H1 (cell line): Measurements from ENCODE around the gene FOXF1. TPM values are rescaled to one million over a fixed set of nuclear protein-coding genes. Genes with fewer than 3 reads are reported as not detected.

Experiments
- CTCF ChIA-PET: fragments of 300-600 bp; sonication (Branson Sonifier 250); formaldehyde crosslinking; loops from one replicate; lab custom pipeline; 2021; ENCODE audit not compliant: partially characterized antibody; lab: Charles Lee
- POLR2A ChIA-PET: fragments of 300-600 bp; sonication (Branson Sonifier 250); formaldehyde crosslinking; loops from one replicate; lab custom pipeline; 2021; ENCODE audit warnings: inconsistent platforms; ENCODE audit not compliant: partially characterized antibody; lab: Charles Lee
- DNase-seq, 2 experiments: peaks; one replicate each; pipeline versions ENCODE4 v3.0.0 to v3.0.0-alpha.2; 2010 to 2022; ENCODE audit warnings: low spot score in 2 of 2, low read depth in 1 of 2, mixed read lengths in 1 of 2
- FAIRE-seq: peaks from 2 replicates; lab custom pipeline; 2011; peaks lifted over from hg19 to GRCh38; lab: Jason Lieb, UNC
- H2AFZ ChIP-seq: 2 replicates; pipeline ENCODE4 v1.8.1; 2012; ENCODE audit warnings: low read length, inconsistent platforms
- H2AK5ac ChIP-seq: 2 replicates; pipeline ENCODE4 v1.6.1; 2013; ENCODE audit warnings: low read depth, low read length
- H2BK120ac ChIP-seq: replicated peaks from 2 replicates; pipeline ENCODE3; 2013; ENCODE audit warnings: low read depth, low read length, inconsistent platforms
- H2BK12ac ChIP-seq: 2 replicates; pipeline ENCODE4 v1.6.1; 2013; ENCODE audit warnings: low read depth, low read length
- H2BK15ac ChIP-seq: 2 replicates; pipeline ENCODE4 v1.6.1; 2013; ENCODE audit warnings: low read length
- H2BK20ac ChIP-seq: 2 replicates; pipeline ENCODE4 v1.6.1; 2013; ENCODE audit warnings: low read length
- H2BK5ac ChIP-seq: 2 replicates; pipeline ENCODE4 v1.6.1; 2013; ENCODE audit warnings: low read depth, low read length
- H3K14ac ChIP-seq: 2 replicates; pipeline ENCODE4 v1.6.1; 2013; ENCODE audit warnings: inconsistent platforms; ENCODE audit not compliant: insufficient read length
- H3K18ac ChIP-seq: 2 replicates; pipeline ENCODE4 v1.6.1; 2013; ENCODE audit warnings: low read length; ENCODE audit errors: extremely low read depth
- H3K23ac ChIP-seq: 2 replicates; pipeline ENCODE4 v1.6.1; 2013; ENCODE audit warnings: inconsistent platforms; ENCODE audit not compliant: insufficient read length
- H3K23me2 ChIP-seq: 2 replicates; pipeline ENCODE4 v1.6.1; 2013; ENCODE audit warnings: low read depth, low read length
- H3K27ac ChIP-seq: 2 replicates; pipeline ENCODE4 v1.6.1; 2011; ENCODE audit warnings: low read depth, low read length, inconsistent platforms
- H3K27me3 ChIP-seq, 4 experiments: replicated peaks in 1 of 4; 1 replicate in 1 of 4; 2 replicates in 3 of 4; pipeline versions ENCODE4 v1.6.1 to v1.8.1; 2011 to 2013; ENCODE audit warnings: low read length in 3 of 4, mild to moderate bottlenecking in 3 of 4, inconsistent platforms in 2 of 4, mixed read lengths in 2 of 4, moderate library complexity in 1 of 4; ENCODE audit not compliant: control insufficient read depth in 3 of 4, insufficient read depth in 3 of 4; ENCODE audit errors: extremely low read depth in 1 of 4
- H3K36me3 ChIP-seq, 4 experiments: 2 replicates each; pipeline versions ENCODE4 v1.6.1 to v1.8.1; 2011 to 2013; ENCODE audit warnings: mild to moderate bottlenecking in 4 of 4, low read length in 3 of 4, moderate library complexity in 2 of 4, control low read depth in 1 of 4, inconsistent platforms in 1 of 4; ENCODE audit not compliant: insufficient read depth in 4 of 4, control insufficient read depth in 2 of 4
- H3K4ac ChIP-seq: replicated peaks from 2 replicates; pipeline ENCODE3; 2013; ENCODE audit warnings: low read length, low read depth, mixed read lengths, inconsistent platforms; ENCODE audit not compliant: insufficient read length
- H3K4me1 ChIP-seq, 4 experiments: replicated peaks in 1 of 4; 1 replicate in 1 of 4; 2 replicates in 3 of 4; pipeline versions ENCODE4 v1.6.1 to v1.8.1; 2011 to 2013; ENCODE audit warnings: low read length in 3 of 4, inconsistent platforms in 2 of 4, mixed read lengths in 1 of 4; ENCODE audit not compliant: insufficient read depth in 4 of 4, control insufficient read depth in 3 of 4
- H3K4me2 ChIP-seq, 2 experiments: 2 replicates each; pipeline versions ENCODE4 v1.6.1 to v1.8.1; 2011 to 2013; ENCODE audit warnings: low read depth in 2 of 2, low read length in 2 of 2, control low read depth in 1 of 2, inconsistent platforms in 1 of 2, mild to moderate bottlenecking in 1 of 2; ENCODE audit not compliant: insufficient read depth in 1 of 2
- H3K4me3 ChIP-seq, 4 experiments: fragments of 200-600, 300-600 bp in 1 of 4; sonication (generic), shearing (Covaris generic), sonication (Bioruptor Twin) in 1 of 4; 2 replicates each; pipeline versions ENCODE4 v1.5.1 to v1.8.1; 2011 to 2016; ENCODE audit warnings: low read length in 4 of 4, low read depth in 3 of 4, control low read depth in 2 of 4, inconsistent platforms in 2 of 4, mild to moderate bottlenecking in 2 of 4, mixed read lengths in 1 of 4, moderate library complexity in 1 of 4; ENCODE audit not compliant: insufficient read depth in 2 of 4; ENCODE audit errors: extremely low read depth in 1 of 4
- H3K56ac ChIP-seq: replicated peaks from 2 replicates; pipeline ENCODE3; 2013; ENCODE audit warnings: low read depth, mild to moderate bottlenecking, mixed read lengths, low read length, inconsistent platforms; ENCODE audit not compliant: insufficient read length
- H3K79me1 ChIP-seq: 2 replicates; pipeline ENCODE4 v1.6.1; 2013; ENCODE audit warnings: low read depth, low read length, control low read depth
- H3K79me2 ChIP-seq, 2 experiments: 2 replicates each; pipeline versions ENCODE4 v1.6.1 to v1.8.1; 2012 to 2013; ENCODE audit warnings: low read length in 2 of 2, mild to moderate bottlenecking in 2 of 2, inconsistent platforms in 1 of 2; ENCODE audit not compliant: insufficient read depth in 2 of 2, control insufficient read depth in 1 of 2
- H3K9ac ChIP-seq, 4 experiments: replicated peaks in 1 of 4; 1 replicate in 1 of 4; 2 replicates in 3 of 4; pipeline versions ENCODE4 v1.6.1 to v1.8.1; 2011 to 2013; ENCODE audit warnings: low read depth in 3 of 4, low read length in 3 of 4, control low read depth in 2 of 4, mild to moderate bottlenecking in 2 of 4, moderate library complexity in 2 of 4, inconsistent platforms in 1 of 4; ENCODE audit errors: extremely low read depth in 1 of 4
- H3K9me3 ChIP-seq, 2 experiments: 2 replicates each; pipeline versions ENCODE4 v1.6.1 to v1.8.1; 2012 to 2013; ENCODE audit warnings: mild to moderate bottlenecking in 2 of 2, moderate library complexity in 2 of 2, control low read depth in 1 of 2, inconsistent platforms in 1 of 2, low read depth in 1 of 2, low read length in 1 of 2, mixed read lengths in 1 of 2; ENCODE audit not compliant: insufficient read depth in 2 of 2
- H4K20me1 ChIP-seq, 2 experiments: replicated peaks in 1 of 2; 2 replicates each; pipeline versions ENCODE3 to v1.8.1; 2011 to 2013; ENCODE audit warnings: inconsistent platforms in 2 of 2, low read length in 2 of 2, mild to moderate bottlenecking in 1 of 2; ENCODE audit not compliant: insufficient read depth in 2 of 2, control insufficient read depth in 1 of 2
- H4K5ac ChIP-seq: 2 replicates; pipeline ENCODE4 v1.6.1; 2013; ENCODE audit warnings: low read length, low read depth, mixed read lengths, inconsistent platforms; ENCODE audit not compliant: insufficient read length
- H4K8ac ChIP-seq: 2 replicates; pipeline ENCODE4 v1.8.0; 2013; ENCODE audit warnings: mild to moderate bottlenecking, moderate library complexity, low read length, inconsistent platforms; ENCODE audit not compliant: insufficient read depth; ENCODE audit errors: extremely low read depth
- H4K91ac ChIP-seq: replicated peaks from 2 replicates; pipeline ENCODE3; 2013; ENCODE audit warnings: low read length, mixed read lengths, inconsistent platforms; ENCODE audit not compliant: insufficient read length
- JUND ChIP-seq: IDR thresholded peaks from 2 replicates; pipeline ENCODE4 v1.6.1; 2011; ENCODE audit warnings: mild to moderate bottlenecking, improper control_type of control experiment, low read length
- RFX5 ChIP-seq: IDR thresholded peaks from 2 replicates; pipeline ENCODE4 v1.6.1; 2011; ENCODE audit warnings: low read depth, low read length, improper control_type of control experiment, borderline replicate concordance
- WGBS, 2 experiments: shearing (Covaris generic) in 1 of 2; methylation state at CpG; one replicate each; pipeline versions ENCODE4 v1.1.6 to v1.1.7; 2013 to 2015; ENCODE audit warnings: low lambda C conversion rate in 2 of 2, mixed read lengths in 2 of 2, inconsistent platforms in 1 of 2, low coverage in 1 of 2, missing lambda C conversion rate in 1 of 2; ENCODE audit not compliant: insufficient replicate concordance in 2 of 2, insufficient coverage in 1 of 2, insufficient read length in 1 of 2; ENCODE audit errors: extremely low coverage in 1 of 2, missing lambda C conversion rate in 1 of 2; 5-methylcytosine and 5-hydroxymethylcytosine counted together
- polyA plus RNA-seq, 7 experiments: library from polyadenylated mRNA; depleted of rRNA in 3 of 7; stranded (reverse) in 5 of 7; unstranded in 2 of 7; fragments of >200 nt in 5 of 7; fragments of 200-250 nt in 2 of 7; gene quantifications; 1 replicate in 5 of 7; 2 replicates in 1 of 7; 4 replicates in 1 of 7; pipeline versions ENCODE4 v1.2.1 to v1.2.3, GENCODE V29; 2011 to 2013; ENCODE audit warnings: missing spikeins in 2 of 7, mixed read lengths in 2 of 7
- total RNA-seq: library from RNA; stranded (reverse); fragmentation: NEBNext Ultra II Directional; extraction: Animal tissue kit (Norgen Biotek cat#: 25700); gene quantifications from 2 replicates; pipeline ENCODE4 v1.2.1, GENCODE V29; 2021

The FOXF1 gene
- total and polyA plus RNA-seq, 2 of the 8 experiments (the other 6 are each of a cell fraction or from before 2014, with no cell fraction given), result 0.02 TPM; not detected in 1

DNA sequence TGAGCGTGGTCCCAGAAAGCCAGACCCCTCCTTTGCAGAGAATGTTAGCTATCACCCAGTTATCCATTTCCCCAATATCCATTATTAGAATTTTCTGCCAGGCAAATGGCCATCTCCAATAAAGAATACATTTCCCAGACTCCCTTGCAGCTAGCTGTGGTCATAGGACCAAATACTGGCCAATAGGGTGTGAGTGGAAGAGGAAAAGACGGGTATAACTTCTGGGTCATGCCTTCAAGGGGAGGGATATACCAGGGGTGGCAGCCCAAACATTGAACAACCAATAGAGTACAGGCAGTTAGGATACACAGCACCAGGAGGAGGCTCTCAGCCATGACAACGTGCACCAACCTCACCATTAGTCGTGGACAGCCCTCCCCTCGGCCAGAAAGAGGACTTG, 26.1 kb upstream of the FOXF1 start:
- POLR2A ChIA-PET, result no interaction called here
- Histone ChIP-seq H2BK20ac (no peak overlapping the region), H3K9me3 (peaks cover 9 to 10% of the 10 kb centered on the region in 2 experiments), H4K20me1 (peaks cover 2% of the 10 kb centered on the region in 2 experiments), H4K8ac (no peak overlapping the region; the same call in 1 of the 2 replicates), H3K27me3 (peaks cover 0 to 13% (median 3%) of the 10 kb centered on the region in 4 experiments; a peak in 2 of 7 replicates), H2BK12ac (no peak overlapping the region), H3K4me1 (peaks cover 0 to 4% (median 0%) of the 10 kb centered on the region in 4 experiments; a peak in 1 of 7 replicates), H3K79me1 (no peaks in the 10 kb centered on the region), H2AK5ac (no peak overlapping the region), H3K9ac (no peak overlapping the region), H3K79me2 (no peaks in the 10 kb centered on the region), H3K56ac (no peak overlapping the region), H4K5ac (no peak overlapping the region), H4K91ac (no peak overlapping the region), H2AFZ (no peak overlapping the region), H3K14ac (no peak overlapping the region), H3K4ac (no peak overlapping the region), H3K36me3 (no peaks in the 10 kb centered on the region), H3K18ac (no peak overlapping the region), H2BK15ac (no peak overlapping the region), H3K27ac (no peak overlapping the region), H3K23ac (no peak overlapping the region), H3K23me2 (peaks cover 3% of the 10 kb centered on the region; the same call in 1 of the 2 replicates), H2BK120ac (no peak overlapping the region), H3K4me2 (no peak overlapping the region), H3K4me3 (no peak overlapping the region), H2BK5ac (no peak overlapping the region)
- no peak for FAIRE-seq
- WGBS, 2 experiments, result 78% methylated on average over 5 of the region's 5 CpGs; no CpG with 5 or more reads in 1 of the 2 experiments
- DNase-seq, result no peak
- CTCF ChIA-PET, result interaction anchor here (2.5 kb wide), 1 partner anchor 232 kb away, joined by 9 read pairs; no protein-coding TSS in a partner anchor
- no peak for TF ChIP-seq RFX5
- TF ChIP-seq JUND, result no peak
